GM18873 (cell line): ENCODE data around the gene PRXL2B.
"Not testable (repeated sequence)": the region's sequence is repeated elsewhere in the genome, so short reads cannot be mapped to it uniquely, and the experiment has no call there.

Experiments used
- ATAC-seq: cut with Tn5 transposase; IDR thresholded peaks from one replicate; pipeline ENCODE4 v1.9.1; 2021; ENCODE audit warnings: mild to moderate bottlenecking, moderate library complexity, moderate number of reproducible peaks; ENCODE audit not compliant: unreplicated experiment, low FRiP score

Gene PRXL2B

GRCh38 chr1:2563205-2563604 lies 23.4 kb upstream of the PRXL2B start:
- ATAC-seq = no peak

GRCh38 chr1:2564006-2564814 lies 22.4 kb upstream of the PRXL2B start:
- no peak for ATAC-seq

GRCh38 chr1:2564815-2565374 lies 21.7 kb upstream of the PRXL2B start:
- ATAC-seq = no peak

GRCh38 chr1:2566101-2567045 lies 20.2 kb upstream of the PRXL2B start:
- ATAC-seq = no peak

GRCh38 chr1:2567083-2567679 lies 19.4 kb upstream of the PRXL2B start:
- ATAC-seq = no peak

GRCh38 chr1:2568187-2568816 lies 18.3 kb upstream of the PRXL2B start:
- not testable (repeated sequence) for ATAC-seq

- no peak for ATAC-seq
Observed at GRCh38 chr1:2569060-2569459, 17.5 kb upstream of the PRXL2B start.

GRCh38 chr1:2569703-2570102 lies 16.9 kb upstream of the PRXL2B start:
- not testable (repeated sequence) for ATAC-seq

GRCh38 chr1:2570332-2570731 lies 16.2 kb upstream of the PRXL2B start:
- ATAC-seq = no peak

GRCh38 chr1:2571348-2571747 lies 15.2 kb upstream of the PRXL2B start:
- no peak for ATAC-seq

- no peak for ATAC-seq
Observed at GRCh38 chr1:2573250-2573920, 13.2 kb upstream of the PRXL2B start.

- no peak for ATAC-seq
Observed at GRCh38 chr1:2574350-2574749, 12.2 kb upstream of the PRXL2B start.

GRCh38 chr1:2575801-2576663 lies 10.5 kb upstream of the PRXL2B start:
- no peak for ATAC-seq

GRCh38 chr1:2577565-2578075 lies 9.0 kb upstream of the PRXL2B start:
- ATAC-seq = peak; percentile 34

GRCh38 chr1:2578758-2579118 lies 7.8 kb upstream of the PRXL2B start:
- no peak for ATAC-seq

GRCh38 chr1:2580691-2581090 lies 5.9 kb upstream of the PRXL2B start:
- ATAC-seq = no peak

- no peak for ATAC-seq
Observed at GRCh38 chr1:2582391-2582790, 4.2 kb upstream of the PRXL2B start.

- no peak for ATAC-seq
Observed at GRCh38 chr1:2583331-2583791, 3.2 kb upstream of the PRXL2B start.
